Tibial nerve (tissue), 4 donors: ENCODE measurements around the gene RYR3. TPM values are rescaled to one million over a fixed set of nuclear protein-coding genes. Genes with fewer than 3 reads are reported as not detected.

ENCODE experiments used
- DNase-seq, 2 donors: peaks; one replicate each; pipeline ENCODE4 v3.0.0-alpha.2; 2019; ENCODE audit warnings: low spot score in 2 of 2
- H3K27ac ChIP-seq, 4 donors: fragments of 200-600 bp; sonication (generic) in 3 of 4; one replicate each; pipeline ENCODE4 v1.5.1; 2017 to 2019; ENCODE audit warnings: mild to moderate bottlenecking in 1 of 4
- H3K27me3 ChIP-seq, 2 donors: fragments of 200-600 bp; sonication (generic) in 1 of 2; one replicate each; pipeline versions ENCODE4 v1.5.1 to v1.6.0; 2017 to 2019
- H3K36me3 ChIP-seq, 3 donors: fragments of 200-600 bp; sonication (generic); one replicate each; pipeline ENCODE4 v1.5.1; 2018 to 2019
- H3K4me1 ChIP-seq, 4 donors: fragments of 200-600 bp; sonication (generic) in 3 of 4; one replicate each; pipeline ENCODE4 v1.5.1; 2017 to 2019
- H3K4me3 ChIP-seq, 4 donors: fragments of 200-600 bp; sonication (generic) in 3 of 4; one replicate each; pipeline ENCODE4 v1.5.1; 2017 to 2019; ENCODE audit warnings: mild to moderate bottlenecking in 1 of 4, moderate library complexity in 1 of 4
- H3K9me3 ChIP-seq, 4 donors: fragments of 200-600 bp; sonication (generic) in 3 of 4; one replicate each; pipeline ENCODE4 v1.5.1; 2017 to 2019
- EP300 ChIP-seq, 2 donors: sonication (generic); formaldehyde crosslinking; IDR thresholded peaks; one replicate each; pipeline ENCODE4 v1.6.1; 2017; ENCODE audit warnings: antibody characterized with exemption in 2 of 2, mild to moderate bottlenecking in 1 of 2
- POLR2A ChIP-seq, 2 donors: fragments of 450-650 bp; IDR thresholded peaks; one replicate each; pipeline ENCODE4 v1.6.1; 2017; ENCODE audit warnings: antibody characterized with exemption in 2 of 2, mild to moderate bottlenecking in 2 of 2, moderate library complexity in 2 of 2
- WGBS, 2 donors: methylation state at CpG; one replicate each; pipeline ENCODE4 v1.1.5; 2018; 5-methylcytosine and 5-hydroxymethylcytosine counted together
- total RNA-seq, 4 donors: library from RNA; depleted of rRNA; stranded (reverse); fragments of >200 nt; gene quantifications; one replicate each; pipeline ENCODE4 v1.1.0, GENCODE V29; 2016
- TF ChIP-seq, protein P1 (sequence below), 5 experiments: fragments of 200-600 bp in 3 of 5; fragments of 450-650 bp in 2 of 5; sonication (generic) in 3 of 5; IDR thresholded peaks; one replicate each; pipeline ENCODE4 v1.5.1; 2016 to 2019; ENCODE audit warnings: antibody characterized with exemption in 5 of 5, mild to moderate bottlenecking in 3 of 5, moderate library complexity in 2 of 5

Gene RYR3
- total RNA-seq, 4 donors from 2014 or later = 1.2 to 7.0 (median 5.4) TPM

DNA sequence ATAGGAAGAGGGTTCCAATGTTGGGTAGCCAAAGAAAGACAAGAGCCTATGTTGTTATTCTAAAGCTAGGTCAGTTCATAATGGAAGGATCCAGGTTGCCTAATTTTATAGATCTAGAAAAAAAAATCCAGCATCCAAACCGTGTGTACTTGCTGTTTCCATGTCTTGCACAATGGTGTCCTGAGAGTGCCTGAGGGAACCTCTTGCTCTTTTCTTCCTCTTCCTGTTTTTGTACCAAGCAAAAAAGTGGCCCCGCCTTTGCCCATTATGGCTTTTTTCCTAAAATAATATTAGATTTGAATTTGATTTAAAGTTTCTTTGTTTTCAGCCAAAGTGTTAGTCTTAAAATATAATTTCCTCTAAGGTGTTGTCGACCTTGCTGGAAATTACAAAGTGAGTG is 224.4 kb downstream of the RYR3 start:
- H3K36me3 ChIP-seq = no peaks in the 10 kb centered on the region
- TF ChIP-seq, protein P1, sequence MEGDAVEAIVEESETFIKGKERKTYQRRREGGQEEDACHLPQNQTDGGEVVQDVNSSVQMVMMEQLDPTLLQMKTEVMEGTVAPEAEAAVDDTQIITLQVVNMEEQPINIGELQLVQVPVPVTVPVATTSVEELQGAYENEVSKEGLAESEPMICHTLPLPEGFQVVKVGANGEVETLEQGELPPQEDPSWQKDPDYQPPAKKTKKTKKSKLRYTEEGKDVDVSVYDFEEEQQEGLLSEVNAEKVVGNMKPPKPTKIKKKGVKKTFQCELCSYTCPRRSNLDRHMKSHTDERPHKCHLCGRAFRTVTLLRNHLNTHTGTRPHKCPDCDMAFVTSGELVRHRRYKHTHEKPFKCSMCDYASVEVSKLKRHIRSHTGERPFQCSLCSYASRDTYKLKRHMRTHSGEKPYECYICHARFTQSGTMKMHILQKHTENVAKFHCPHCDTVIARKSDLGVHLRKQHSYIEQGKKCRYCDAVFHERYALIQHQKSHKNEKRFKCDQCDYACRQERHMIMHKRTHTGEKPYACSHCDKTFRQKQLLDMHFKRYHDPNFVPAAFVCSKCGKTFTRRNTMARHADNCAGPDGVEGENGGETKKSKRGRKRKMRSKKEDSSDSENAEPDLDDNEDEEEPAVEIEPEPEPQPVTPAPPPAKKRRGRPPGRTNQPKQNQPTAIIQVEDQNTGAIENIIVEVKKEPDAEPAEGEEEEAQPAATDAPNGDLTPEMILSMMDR (IDR thresholded peaks at IDR 0.05) = no peak
- peak in 1 of 2 donors; percentile 22 for TF ChIP-seq EP300 (IDR thresholded peaks at IDR 0.05)
- no peak for TF ChIP-seq POLR2A (IDR thresholded peaks at IDR 0.05)
- H3K9me3 ChIP-seq = no peaks in the 10 kb centered on the region
- no peaks in the 10 kb centered on the region for H3K27me3 ChIP-seq
- peak overlapping the region in 1 of 4 donors; percentile 35 for H3K27ac ChIP-seq
- WGBS, 2 donors = 59 to 62% methylated on average over 3 of the region's 3 CpGs
- no peak overlapping the region for H3K4me3 ChIP-seq
- no peaks in the 10 kb centered on the region for H3K4me1 ChIP-seq
- no peak for DNase-seq

DNA sequence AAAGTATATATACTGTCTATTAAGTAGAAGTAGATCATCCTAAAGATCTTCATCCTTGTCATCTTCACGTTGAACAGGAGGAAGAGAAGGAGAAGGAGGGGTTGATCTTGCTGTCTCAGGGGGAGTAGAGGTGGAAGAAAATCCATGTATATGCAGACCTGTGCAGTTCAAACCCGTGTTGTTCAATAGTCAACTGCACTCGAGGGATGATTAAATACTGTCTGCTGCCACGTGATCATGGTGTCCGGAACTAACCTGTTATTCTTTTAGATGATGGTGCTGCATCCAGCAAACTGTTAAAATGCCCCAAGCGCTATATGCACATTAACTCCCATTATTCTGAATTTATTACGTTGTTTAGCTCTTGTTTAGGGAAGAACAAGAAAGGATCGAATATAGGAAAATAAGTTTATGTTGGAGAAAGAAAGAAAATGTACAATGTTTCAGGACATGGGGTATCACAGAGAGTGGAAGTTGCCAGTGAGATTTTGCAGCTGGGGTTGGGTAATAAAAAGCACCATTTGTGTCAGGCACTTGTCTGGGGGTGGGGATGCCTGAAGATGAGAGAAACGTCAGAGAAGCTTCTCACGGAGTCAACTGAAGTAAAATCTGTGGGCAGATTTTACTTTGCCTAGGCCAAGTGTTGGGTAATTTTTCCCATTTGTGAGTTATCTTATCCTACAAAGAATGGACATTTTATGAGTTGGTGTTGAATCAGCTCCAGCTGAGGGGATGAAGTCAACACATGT is 229.2 kb downstream of the RYR3 start:
- Histone ChIP-seq H3K9me3 (no peaks in the 10 kb centered on the region), H3K4me3 (no peak overlapping the region), H3K4me1 (no peaks in the 10 kb centered on the region), H3K27me3 (no peaks in the 10 kb centered on the region), H3K36me3 (no peaks in the 10 kb centered on the region), H3K27ac (no peak overlapping the region)
- TF ChIP-seq POLR2A (IDR thresholded peaks at IDR 0.05) = no peak
- no peak for TF ChIP-seq EP300 (IDR thresholded peaks at IDR 0.05)
- TF ChIP-seq, protein P1 (IDR thresholded peaks at IDR 0.05) = no peak
- 67 to 70% methylated on average over 10 of the region's 10 CpGs for WGBS, 2 donors
- no peak for DNase-seq

DNA sequence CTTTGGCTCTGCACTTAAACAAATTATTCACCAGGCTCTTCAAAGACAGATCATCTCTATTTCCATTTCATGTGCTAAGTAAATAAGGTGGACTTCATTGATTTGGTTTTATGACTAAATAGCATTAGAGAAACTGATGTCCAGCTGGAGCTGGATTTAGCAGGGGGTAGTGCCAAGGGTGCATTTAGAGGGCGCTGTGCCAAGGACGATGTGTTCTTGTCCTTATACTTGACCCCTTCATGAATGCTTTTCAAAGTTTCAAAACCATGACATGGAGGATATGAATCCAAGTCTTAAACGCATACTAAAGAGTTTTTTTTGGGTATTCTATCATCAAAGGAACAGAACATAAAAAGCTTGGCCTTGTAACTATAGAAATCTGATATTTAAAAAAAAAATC is 233.2 kb downstream of the RYR3 start:
- Histone ChIP-seq H3K27ac (no peak overlapping the region), H3K36me3 (no peaks in the 10 kb centered on the region), H3K9me3 (no peaks in the 10 kb centered on the region), H3K4me3 (no peak overlapping the region), H3K4me1 (no peaks in the 10 kb centered on the region), H3K27me3 (no peaks in the 10 kb centered on the region)
- TF ChIP-seq EP300 (IDR thresholded peaks at IDR 0.05) (no peak), POLR2A (IDR thresholded peaks at IDR 0.05) (no peak)
- TF ChIP-seq, protein P1 (IDR thresholded peaks at IDR 0.05) = no peak
- DNase-seq = no peak
- WGBS, 2 donors = 49 to 59% methylated on average over 3 of the region's 3 CpGs

DNA sequence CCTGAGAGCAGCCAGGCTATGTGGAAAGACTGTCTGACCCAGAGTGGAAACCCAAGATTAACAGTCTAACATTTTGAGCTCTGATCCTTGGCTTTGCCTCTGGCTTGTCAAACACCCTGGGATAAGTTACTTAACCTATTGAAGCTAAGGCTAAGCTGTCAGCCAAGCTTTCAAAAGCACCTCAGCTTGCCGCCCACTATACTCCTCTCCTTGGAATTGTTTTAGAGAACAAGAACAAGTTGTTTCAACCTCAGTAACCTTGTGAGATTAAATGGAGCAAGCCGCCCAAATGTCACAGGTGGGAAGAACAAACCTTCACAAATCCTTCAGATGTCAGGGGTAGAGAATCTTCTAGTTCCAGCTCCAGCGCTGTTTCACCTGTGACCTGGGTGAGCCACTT is 235.1 kb downstream of the RYR3 start:
- Histone ChIP-seq H3K9me3 (no peaks in the 10 kb centered on the region), H3K4me1 (no peaks in the 10 kb centered on the region), H3K4me3 (no peak overlapping the region), H3K27me3 (no peaks in the 10 kb centered on the region), H3K36me3 (no peaks in the 10 kb centered on the region), H3K27ac (no peak overlapping the region)
- 93 to 96% methylated on average over 3 of the region's 3 CpGs for WGBS, 2 donors
- DNase-seq = no peak
- TF ChIP-seq POLR2A (IDR thresholded peaks at IDR 0.05) = no peak
- no peak for TF ChIP-seq EP300 (IDR thresholded peaks at IDR 0.05)
- TF ChIP-seq, protein P1 (IDR thresholded peaks at IDR 0.05) = no peak

DNA sequence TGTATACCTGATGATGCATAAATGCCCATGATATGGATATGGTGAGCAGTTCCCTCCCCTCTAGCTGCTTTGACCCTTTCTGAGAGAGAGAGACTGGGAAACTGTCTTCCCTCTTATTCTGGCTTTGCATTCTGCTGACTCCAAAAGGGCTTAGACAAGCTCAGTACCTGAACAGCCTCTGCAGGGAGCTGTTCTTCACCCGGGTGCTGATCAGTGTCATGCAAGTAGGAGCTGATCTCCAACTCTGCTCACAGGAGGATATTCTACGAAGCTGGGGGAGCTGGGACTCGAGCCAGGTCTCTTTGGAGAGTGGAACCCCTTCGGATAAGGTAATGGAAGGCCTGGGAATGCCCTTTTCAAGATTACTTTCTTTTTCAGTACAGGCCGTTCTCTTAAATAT is 237.1 kb downstream of the RYR3 start:
- TF ChIP-seq POLR2A (IDR thresholded peaks at IDR 0.05) (no peak), EP300 (IDR thresholded peaks at IDR 0.05) (no peak)
- TF ChIP-seq, protein P1 (IDR thresholded peaks at IDR 0.05) = no peak
- Histone ChIP-seq H3K9me3 (no peaks in the 10 kb centered on the region), H3K27me3 (no peaks in the 10 kb centered on the region), H3K4me3 (no peak overlapping the region), H3K36me3 (no peaks in the 10 kb centered on the region), H3K4me1 (no peaks in the 10 kb centered on the region), H3K27ac (no peak overlapping the region)
- WGBS, 2 donors = 15 to 17% methylated on average over 5 of the region's 5 CpGs
- no peak for DNase-seq
